ENCODE data around the gene SUSD1. TPM values are rescaled to one million over a fixed set of nuclear protein-coding genes. Genes with fewer than 3 reads are reported as not detected.
A peak's percentile ranks its signal among the peaks of the same experiment; 100 is the strongest.

The SUSD1 gene
- total RNA-seq, 2 experiments from 2014 or later = 1.6 to 2.7 TPM

DNA sequence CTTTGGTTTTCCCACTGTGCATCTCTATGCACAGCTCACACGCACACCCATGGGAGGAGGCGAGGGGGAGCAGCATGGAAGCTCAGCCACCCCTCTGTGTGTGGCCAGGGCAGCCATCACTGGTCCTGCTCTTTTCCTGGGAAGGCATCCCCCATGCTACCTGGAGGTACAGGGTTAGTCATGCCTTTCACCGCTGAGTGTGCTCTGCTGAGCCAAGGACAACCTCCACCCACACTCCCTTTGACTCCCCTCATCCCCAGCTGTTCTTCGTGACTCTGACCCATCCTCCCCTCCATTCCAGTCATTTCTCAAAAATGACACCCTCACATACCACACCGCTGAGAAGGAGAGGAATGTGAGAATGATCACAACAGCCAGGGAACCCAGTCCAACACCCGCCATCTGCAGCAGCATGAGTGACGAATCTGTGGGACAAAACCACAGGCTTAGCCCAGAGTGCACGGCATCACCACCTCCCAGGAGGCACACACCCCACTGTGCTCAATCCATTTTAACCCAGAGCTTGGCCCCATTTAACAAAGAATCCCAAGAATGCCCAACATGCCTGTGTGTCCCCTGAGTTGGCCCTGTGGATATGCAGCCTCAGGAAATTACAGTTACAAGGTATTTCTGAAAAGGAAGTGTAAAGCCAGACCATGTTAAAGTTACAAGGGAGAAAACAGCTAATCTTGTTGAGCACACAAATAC is 133.4 kb downstream of the SUSD1 start:
- intact Hi-C loops (cut with micrococcal nuclease) = no loop called here
- H3K27ac Mint-ChIP-seq = no peak overlapping the region
- DNase-seq = no peak
- peaks cover 25% of the 10 kb centered on the region for H3K4me1 Mint-ChIP-seq (ENCODE audit: low read depth)
- no peaks in the 10 kb centered on the region for H3K27me3 Mint-ChIP-seq (ENCODE audit: low read depth)
- H3K36me3 Mint-ChIP-seq (ENCODE audit: low read depth) = no peaks in the 10 kb centered on the region
- CTCF ChIA-PET = no interaction called here
- no peaks in the 10 kb centered on the region for H3K9me3 Mint-ChIP-seq
- no peak overlapping the region for H3K4me3 Mint-ChIP-seq

GRCh38 chr9:112041199-112041535 is 133.9 kb downstream of the SUSD1 start:
- no peak for DNase-seq
- Mint-ChIP-seq H3K9me3 (no peaks in the 10 kb centered on the region), H3K27ac (no peak overlapping the region), H3K36me3 (ENCODE audit: low read depth) (no peaks in the 10 kb centered on the region), H3K27me3 (ENCODE audit: low read depth) (no peaks in the 10 kb centered on the region), H3K4me3 (no peak overlapping the region), H3K4me1 (ENCODE audit: low read depth) (peaks cover 25% of the 10 kb centered on the region)
- CTCF ChIA-PET = interaction anchor here (1.1 kb wide), 1 partner anchor 59 kb away, joined by 3 read pairs; no protein-coding TSS in a partner anchor
- intact Hi-C loops (cut with micrococcal nuclease) = no loop called here

- Mint-ChIP-seq H3K27me3 (ENCODE audit: low read depth) (peaks cover 4% of the 10 kb centered on the region), H3K9me3 (no peaks in the 10 kb centered on the region), H3K4me1 (ENCODE audit: low read depth) (peaks cover 42% of the 10 kb centered on the region), H3K4me3 (no peak overlapping the region), H3K36me3 (ENCODE audit: low read depth) (no peaks in the 10 kb centered on the region), H3K27ac (no peak overlapping the region)
- DNase-seq = no peak
- intact Hi-C loops (cut with micrococcal nuclease) = loop anchor here (5.0 kb wide), 1 partner anchor 294 kb away; the partner anchor contains the start of gene PTBP3
- CTCF ChIA-PET = no interaction called here
Observed at GRCh38 chr9:112038017-112038408, 137.1 kb downstream of the SUSD1 start.

GRCh38 chr9:112037281-112038016 is 137.6 kb downstream of the SUSD1 start:
- no peaks in the 10 kb centered on the region for H3K9me3 Mint-ChIP-seq
- no peak overlapping the region for H3K4me3 Mint-ChIP-seq
- H3K36me3 Mint-ChIP-seq (ENCODE audit: low read depth) = no peaks in the 10 kb centered on the region
- peaks cover 4% of the 10 kb centered on the region for H3K27me3 Mint-ChIP-seq (ENCODE audit: low read depth)
- intact Hi-C loops (cut with micrococcal nuclease) = loop anchor here (1.0 to 5.0 kb wide), 9 partner anchors 17 to 295 kb away; partner anchors contain the start of genes PTBP3 and UGCG
- DNase-seq = peak; percentile 79
- peak overlapping the region; percentile 76 for H3K27ac Mint-ChIP-seq
- CTCF ChIA-PET = no interaction called here
- peaks cover 45% of the 10 kb centered on the region for H3K4me1 Mint-ChIP-seq (ENCODE audit: low read depth)

DNA sequence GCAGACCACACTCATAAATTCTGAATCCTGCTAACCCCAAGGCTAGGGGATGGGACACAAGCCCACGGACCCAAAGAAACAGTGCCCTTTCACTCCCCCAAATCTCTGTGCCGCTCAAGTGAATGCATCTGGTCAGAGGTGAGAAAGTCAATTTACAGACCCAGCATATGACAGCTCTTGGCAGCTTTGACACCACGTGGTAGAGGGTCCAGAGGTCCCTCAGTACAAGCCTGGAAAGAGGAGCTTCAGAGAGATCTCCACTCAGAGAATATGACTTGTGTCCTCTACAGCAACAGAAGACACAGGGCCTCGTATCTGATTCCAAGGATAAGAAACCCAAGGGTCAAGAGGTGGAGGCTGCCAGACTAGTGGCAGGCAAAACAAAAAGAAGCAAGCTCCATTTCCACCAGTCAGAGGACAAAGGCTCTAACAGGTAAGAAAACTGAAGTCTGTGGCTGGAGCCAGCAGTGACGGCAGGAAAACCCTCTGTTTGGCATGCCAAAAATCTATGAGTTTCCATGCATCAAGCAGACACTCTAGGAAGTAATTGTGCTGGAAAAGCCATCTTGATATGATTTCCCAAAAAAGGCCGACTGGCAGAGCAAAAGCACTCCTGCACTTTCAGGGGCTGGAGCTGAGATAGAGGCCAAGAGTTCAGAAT is 139.8 kb downstream of the SUSD1 start:
- peaks cover 4% of the 10 kb centered on the region for H3K27me3 Mint-ChIP-seq (ENCODE audit: low read depth)
- H3K27ac Mint-ChIP-seq = no peak overlapping the region
- intact Hi-C loops (cut with micrococcal nuclease) = loop anchor here (5.0 kb wide), 1 partner anchor 297 kb away; the partner anchor contains the start of gene PTBP3
- DNase-seq = no peak
- no peak overlapping the region for H3K4me3 Mint-ChIP-seq
- peaks cover 50% of the 10 kb centered on the region for H3K4me1 Mint-ChIP-seq (ENCODE audit: low read depth)
- no peaks in the 10 kb centered on the region for H3K36me3 Mint-ChIP-seq (ENCODE audit: low read depth)
- H3K9me3 Mint-ChIP-seq = no peaks in the 10 kb centered on the region
- CTCF ChIA-PET = no interaction called here

DNA sequence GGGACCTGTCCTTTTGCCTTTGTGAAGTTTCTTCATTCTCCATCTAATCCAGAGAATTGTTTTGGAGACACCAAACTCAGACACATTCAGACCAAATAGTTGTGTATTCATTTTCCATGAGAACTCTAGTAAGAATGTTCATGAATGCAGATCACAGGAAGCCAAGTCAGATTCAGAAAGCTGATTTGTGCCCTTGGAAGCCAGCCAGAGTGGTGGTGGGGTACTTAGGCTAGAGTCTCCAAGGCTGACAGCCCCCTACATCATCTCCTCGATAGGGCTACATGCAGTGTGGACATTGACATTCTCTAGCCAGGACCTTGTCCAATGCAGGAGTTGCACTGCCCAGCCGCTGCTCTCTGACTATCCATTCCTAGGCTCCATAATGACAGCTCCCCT is 140.9 kb downstream of the SUSD1 start:
- Mint-ChIP-seq H3K4me1 (ENCODE audit: low read depth) (peaks cover 57% of the 10 kb centered on the region), H3K27me3 (ENCODE audit: low read depth) (peaks cover 4% of the 10 kb centered on the region), H3K4me3 (no peak overlapping the region), H3K36me3 (ENCODE audit: low read depth) (no peaks in the 10 kb centered on the region), H3K9me3 (no peaks in the 10 kb centered on the region), H3K27ac (no peak overlapping the region)
- CTCF ChIA-PET = no interaction called here
- no peak for DNase-seq
- intact Hi-C loops (cut with micrococcal nuclease) = no loop called here

DNA sequence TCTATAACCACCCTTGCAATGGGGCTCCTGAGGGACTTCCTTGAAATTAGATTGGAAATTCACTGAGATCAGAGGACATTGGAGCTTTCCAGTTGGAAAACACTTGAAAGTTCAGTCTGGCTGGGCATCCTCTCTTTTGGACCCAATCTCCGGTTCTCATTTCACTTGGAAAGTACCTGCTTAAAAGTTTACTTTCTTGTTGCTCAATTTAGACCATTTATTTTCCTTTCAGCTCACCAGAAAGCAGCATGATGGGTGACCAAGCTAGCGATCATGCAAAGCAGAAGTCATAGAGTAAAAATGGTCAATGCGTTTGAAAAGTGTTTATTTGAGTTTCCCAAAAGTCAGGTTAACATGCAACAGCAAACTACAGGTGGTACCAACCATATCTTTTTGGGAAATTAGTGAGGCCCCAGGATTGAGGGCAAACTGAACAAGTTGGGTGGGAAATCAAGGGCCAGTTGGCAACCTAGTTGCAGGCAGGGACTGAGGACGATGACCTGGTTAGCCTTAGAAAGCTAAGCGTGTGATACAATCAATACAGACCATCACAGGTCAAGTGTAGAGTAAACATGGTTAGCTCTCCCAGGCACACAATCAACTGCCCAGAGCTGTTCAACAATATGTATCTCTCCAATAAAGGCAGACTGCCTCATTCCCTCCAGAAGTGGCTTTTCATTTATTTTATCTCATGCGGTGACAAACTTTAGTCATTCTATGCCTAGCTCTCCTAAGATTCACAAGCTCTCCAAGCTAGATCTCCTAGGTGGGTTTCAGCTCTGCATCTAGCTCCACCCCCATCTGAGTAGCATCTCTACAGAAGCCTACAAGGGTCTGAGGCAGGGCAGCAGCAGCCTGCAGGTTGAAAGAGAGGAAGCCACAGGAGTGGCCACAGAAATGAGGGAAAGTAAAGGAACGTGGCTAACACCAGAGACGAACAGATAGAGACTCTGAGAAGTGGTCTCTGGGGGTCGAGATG is 141.6 kb downstream of the SUSD1 start:
- H3K36me3 Mint-ChIP-seq (ENCODE audit: low read depth) = no peaks in the 10 kb centered on the region
- no peaks in the 10 kb centered on the region for H3K9me3 Mint-ChIP-seq
- intact Hi-C loops (cut with micrococcal nuclease) = no loop called here
- no peak overlapping the region for H3K4me3 Mint-ChIP-seq
- no peak for DNase-seq
- CTCF ChIA-PET = interaction anchor here (0.6 to 1.9 kb wide), 3 partner anchors 15 to 96 kb away, joined by 3 to 6 read pairs (median 4); no protein-coding TSS in a partner anchor
- peaks cover 4% of the 10 kb centered on the region for H3K27me3 Mint-ChIP-seq (ENCODE audit: low read depth)
- H3K4me1 Mint-ChIP-seq (ENCODE audit: low read depth) = peaks cover 59% of the 10 kb centered on the region
- H3K27ac Mint-ChIP-seq = no peak overlapping the region

- Mint-ChIP-seq H3K36me3 (ENCODE audit: low read depth) (no peaks in the 10 kb centered on the region), H3K9me3 (no peaks in the 10 kb centered on the region), H3K27me3 (ENCODE audit: low read depth) (peaks cover 4% of the 10 kb centered on the region), H3K27ac (no peak overlapping the region), H3K4me3 (no peak overlapping the region), H3K4me1 (ENCODE audit: low read depth) (peaks cover 51% of the 10 kb centered on the region)
- DNase-seq = no peak
- CTCF ChIA-PET = interaction anchor here (0.9 to 1.9 kb wide), 2 partner anchors 16 to 42 kb away, joined by 4 to 6 read pairs; no protein-coding TSS in a partner anchor
- intact Hi-C loops (cut with micrococcal nuclease) = no loop called here
Observed at GRCh38 chr9:112032743-112033142, 142.4 kb downstream of the SUSD1 start.

DNA sequence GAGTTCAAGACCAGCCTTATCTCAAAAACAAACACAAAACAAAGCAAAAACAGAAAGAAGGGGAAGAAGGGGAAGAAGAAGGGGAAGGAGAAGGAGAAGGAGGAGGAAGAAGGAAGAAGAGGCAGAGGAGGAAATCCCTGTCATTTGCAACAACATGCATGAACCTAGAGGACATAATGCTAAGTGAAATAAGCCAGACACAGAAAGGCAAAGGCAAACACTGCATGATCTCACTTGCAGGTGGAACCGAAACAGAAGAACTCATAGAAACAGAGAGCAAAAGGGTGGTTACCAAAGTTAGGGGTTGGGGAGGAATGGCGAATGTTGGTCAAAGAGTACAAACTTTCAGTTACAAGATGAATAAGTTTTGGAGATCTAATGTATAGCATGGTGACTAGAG is 143.1 kb downstream of the SUSD1 start:
- Mint-ChIP-seq H3K27me3 (ENCODE audit: low read depth) (peaks cover 4% of the 10 kb centered on the region), H3K4me3 (no peak overlapping the region), H3K9me3 (no peaks in the 10 kb centered on the region), H3K4me1 (ENCODE audit: low read depth) (peaks cover 44% of the 10 kb centered on the region), H3K27ac (no peak overlapping the region), H3K36me3 (ENCODE audit: low read depth) (no peaks in the 10 kb centered on the region)
- CTCF ChIA-PET = interaction anchor here (1.9 kb wide), 1 partner anchor 43 kb away, joined by 6 read pairs; no protein-coding TSS in a partner anchor
- DNase-seq = peak; percentile 15
- intact Hi-C loops (cut with micrococcal nuclease) = no loop called here

GRCh38 chr9:112031400-112031799 is 143.7 kb downstream of the SUSD1 start:
- DNase-seq = no peak
- intact Hi-C loops (cut with micrococcal nuclease) = no loop called here
- H3K4me3 Mint-ChIP-seq = no peak overlapping the region
- H3K27me3 Mint-ChIP-seq (ENCODE audit: low read depth) = peaks cover 4% of the 10 kb centered on the region
- no peaks in the 10 kb centered on the region for H3K9me3 Mint-ChIP-seq
- CTCF ChIA-PET = interaction anchor here (1.9 kb wide), 1 partner anchor 43 kb away, joined by 6 read pairs; no protein-coding TSS in a partner anchor
- H3K36me3 Mint-ChIP-seq (ENCODE audit: low read depth) = no peaks in the 10 kb centered on the region
- peaks cover 42% of the 10 kb centered on the region for H3K4me1 Mint-ChIP-seq (ENCODE audit: low read depth)
- no peak overlapping the region for H3K27ac Mint-ChIP-seq

- Mint-ChIP-seq H3K36me3 (ENCODE audit: low read depth) (no peaks in the 10 kb centered on the region), H3K27me3 (ENCODE audit: low read depth) (peaks cover 7% of the 10 kb centered on the region), H3K27ac (no peak overlapping the region), H3K9me3 (no peaks in the 10 kb centered on the region), H3K4me3 (no peak overlapping the region), H3K4me1 (ENCODE audit: low read depth) (peaks cover 40% of the 10 kb centered on the region)
- intact Hi-C loops (cut with micrococcal nuclease) = no loop called here
- CTCF ChIA-PET = interaction anchor here (0.7 kb wide), 1 partner anchor 305 kb away, joined by 4 read pairs; no protein-coding TSS in a partner anchor
- no peak for DNase-seq
Observed at GRCh38 chr9:112029921-112030444, 145.1 kb downstream of the SUSD1 start.
